ENCODE results near the gene PLCB2.
A peak's percentile ranks its signal among the peaks of the same experiment; 100 is the strongest.

Gene PLCB2

GRCh38 chr15:40314723-40315276 is 7.1 kb upstream of the PLCB2 start:
- H3K4me2 ChIP-seq (ENCODE audit: insufficient read depth, low read length), result no peak overlapping the region
- TF ChIP-seq EZH2 (IDR thresholded peaks at IDR 0.05; ENCODE audit: borderline replicate concordance, low read depth, low read length, severe bottlenecking), result no peak
- no peak for TF ChIP-seq CTCF (IDR thresholded peaks at IDR 0.05; ENCODE audit: borderline replicate concordance, extremely low read depth, low read length, poor library complexity, severe bottlenecking)
- no peaks in the 10 kb centered on the region for H4K20me1 ChIP-seq (ENCODE audit: insufficient read depth, low read length)
- H3K9me3 ChIP-seq (ENCODE audit: insufficient read depth, low read length, severe bottlenecking), result no peaks in the 10 kb centered on the region
- H3K4me1 ChIP-seq (ENCODE audit: insufficient read depth, low read length), result peaks cover 11% of the 10 kb centered on the region
- H3K27me3 ChIP-seq (ENCODE audit: insufficient read depth, low read length, poor library complexity), result peaks cover 8% of the 10 kb centered on the region
- H3K79me2 ChIP-seq (ENCODE audit: insufficient read depth, low read length), result no peaks in the 10 kb centered on the region
- H3K4me3 ChIP-seq (ENCODE audit: low read depth in 1 of 2, low read length in 2 of 2), result no peak overlapping the region
- H2AFZ ChIP-seq (ENCODE audit: low read depth, low read length), result no peak overlapping the region
- H3K9ac ChIP-seq (ENCODE audit: low read depth, low read length), result no peak overlapping the region
- H3K27ac ChIP-seq (ENCODE audit: low read length), result no peak overlapping the region
- no peaks in the 10 kb centered on the region for H3K36me3 ChIP-seq (ENCODE audit: insufficient read depth, low read length)
- no peak for DNase-seq
- ATAC-seq (ENCODE audit: insufficient read depth, low read depth), result no peak

GRCh38 chr15:40313531-40314398 is 6.0 kb upstream of the PLCB2 start:
- ATAC-seq (ENCODE audit: insufficient read depth, low read depth) (peak; percentile 74), DNase-seq (peak; percentile 62)
- Histone ChIP-seq H4K20me1 (ENCODE audit: insufficient read depth, low read length) (no peaks in the 10 kb centered on the region), H3K9ac (ENCODE audit: low read depth, low read length) (no peak overlapping the region), H3K4me3 (ENCODE audit: low read depth in 1 of 2, low read length in 2 of 2) (0 out of 4 replicates have a peak overlapping the region, but pooled peaks of 1 of the 2 experiments have one; percentile 18), H3K4me1 (ENCODE audit: insufficient read depth, low read length) (peaks cover 14% of the 10 kb centered on the region), H3K27me3 (ENCODE audit: insufficient read depth, low read length, poor library complexity) (peaks cover 8% of the 10 kb centered on the region), H3K79me2 (ENCODE audit: insufficient read depth, low read length) (no peaks in the 10 kb centered on the region), H2AFZ (ENCODE audit: low read depth, low read length) (peak overlapping the region; percentile 30), H3K36me3 (ENCODE audit: insufficient read depth, low read length) (no peaks in the 10 kb centered on the region), H3K27ac (ENCODE audit: low read length) (0 out of 2 replicates have a peak overlapping the region, but pooled peaks have one; percentile 13), H3K9me3 (ENCODE audit: insufficient read depth, low read length, severe bottlenecking) (no peaks in the 10 kb centered on the region), H3K4me2 (ENCODE audit: insufficient read depth, low read length) (peak overlapping the region; percentile 50)
- TF ChIP-seq EZH2 (IDR thresholded peaks at IDR 0.05; ENCODE audit: borderline replicate concordance, low read depth, low read length, severe bottlenecking), result no peak
- TF ChIP-seq CTCF (IDR thresholded peaks at IDR 0.05; ENCODE audit: borderline replicate concordance, extremely low read depth, low read length, poor library complexity, severe bottlenecking), result no peak

GRCh38 chr15:40312370-40313158 is 4.8 kb upstream of the PLCB2 start:
- H4K20me1 ChIP-seq (ENCODE audit: insufficient read depth, low read length), result no peaks in the 10 kb centered on the region
- TF ChIP-seq EZH2 (IDR thresholded peaks at IDR 0.05; ENCODE audit: borderline replicate concordance, low read depth, low read length, severe bottlenecking) (no peak), CTCF (IDR thresholded peaks at IDR 0.05; ENCODE audit: borderline replicate concordance, extremely low read depth, low read length, poor library complexity, severe bottlenecking) (no peak)
- H3K27me3 ChIP-seq (ENCODE audit: insufficient read depth, low read length, poor library complexity), result peaks cover 8% of the 10 kb centered on the region
- H2AFZ ChIP-seq (ENCODE audit: low read depth, low read length), result no peak overlapping the region
- H3K27ac ChIP-seq (ENCODE audit: low read length), result no peak overlapping the region
- DNase-seq (no peak), ATAC-seq (ENCODE audit: insufficient read depth, low read depth) (no peak)
- H3K36me3 ChIP-seq (ENCODE audit: insufficient read depth, low read length), result no peaks in the 10 kb centered on the region
- no peak overlapping the region for H3K9ac ChIP-seq (ENCODE audit: low read depth, low read length)
- H3K9me3 ChIP-seq (ENCODE audit: insufficient read depth, low read length, severe bottlenecking), result no peaks in the 10 kb centered on the region
- no peak overlapping the region for H3K4me3 ChIP-seq (ENCODE audit: low read depth in 1 of 2, low read length in 2 of 2)
- no peaks in the 10 kb centered on the region for H3K79me2 ChIP-seq (ENCODE audit: insufficient read depth, low read length)
- H3K4me2 ChIP-seq (ENCODE audit: insufficient read depth, low read length), result no peak overlapping the region
- peaks cover 25% of the 10 kb centered on the region for H3K4me1 ChIP-seq (ENCODE audit: insufficient read depth, low read length)
